SIG-M5 treated with dmso at 0.1 percent for 504 hours (cell line): ENCODE data around the gene CKAP2L.
"Not testable (repeated sequence)": the region's sequence is repeated elsewhere in the genome, so short reads cannot be mapped to it uniquely, and the experiment has no call there.

Source experiments
- DNase-seq: peaks from one replicate; lab custom pipeline; 2025; ENCODE audit not compliant: unreplicated experiment; lab: John Stamatoyannopoulos, UW

CKAP2L gene

GRCh38 chr2:112712465-112712864 is 51.9 kb downstream of the CKAP2L start:
- DNase-seq = no peak

- DNase-seq = no peak
These were observed 53.3 kb downstream of the CKAP2L start for GRCh38 chr2:112710956-112711750.

DNA sequence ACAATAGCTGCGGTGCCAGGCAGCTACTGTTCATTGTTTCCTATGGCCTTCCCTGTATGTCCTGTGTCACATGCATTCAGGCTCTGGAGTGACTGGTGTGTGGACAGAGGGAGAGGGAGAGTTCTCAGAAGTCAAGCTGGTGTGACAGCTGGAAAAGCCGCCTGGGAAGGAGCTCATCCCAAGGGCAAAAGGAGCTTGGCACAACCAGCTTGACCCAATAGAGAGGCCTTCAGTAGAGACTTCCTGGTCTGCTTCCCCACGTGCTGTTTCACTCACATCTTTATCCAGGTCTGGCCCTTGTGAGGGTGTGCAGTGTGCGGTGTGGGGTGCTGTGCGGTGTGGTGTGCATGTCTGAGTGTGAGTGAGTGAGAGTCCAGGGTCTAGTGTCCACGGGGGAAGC is 54.7 kb downstream of the CKAP2L start:
- no peak for DNase-seq

GRCh38 chr2:112708968-112709367 is 55.4 kb downstream of the CKAP2L start:
- DNase-seq = no peak

DNA sequence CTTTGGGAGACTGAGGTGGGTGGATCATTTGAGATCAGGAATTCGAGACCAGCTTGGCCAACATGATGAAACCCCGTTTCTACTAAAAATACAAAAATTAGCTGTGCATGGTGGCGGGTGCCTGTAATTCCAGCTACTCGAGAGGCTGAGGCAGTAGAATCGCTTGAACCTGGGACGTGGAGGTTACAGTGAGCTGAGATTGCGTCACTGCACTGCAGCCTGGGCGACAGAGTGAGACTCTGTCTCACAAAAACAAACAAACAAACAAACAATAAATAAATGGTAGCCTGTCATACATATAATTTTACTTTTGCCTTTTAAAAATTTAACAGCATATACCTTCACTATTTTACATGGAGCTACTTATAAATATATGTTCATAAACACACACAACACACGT is 57.5 kb downstream of the CKAP2L start:
- DNase-seq = not testable (repeated sequence)

GRCh38 chr2:112706170-112706664 is 58.2 kb downstream of the CKAP2L start:
- peak; percentile 86 for DNase-seq

GRCh38 chr2:112705575-112705974 is 58.8 kb downstream of the CKAP2L start:
- DNase-seq = no peak

DNA sequence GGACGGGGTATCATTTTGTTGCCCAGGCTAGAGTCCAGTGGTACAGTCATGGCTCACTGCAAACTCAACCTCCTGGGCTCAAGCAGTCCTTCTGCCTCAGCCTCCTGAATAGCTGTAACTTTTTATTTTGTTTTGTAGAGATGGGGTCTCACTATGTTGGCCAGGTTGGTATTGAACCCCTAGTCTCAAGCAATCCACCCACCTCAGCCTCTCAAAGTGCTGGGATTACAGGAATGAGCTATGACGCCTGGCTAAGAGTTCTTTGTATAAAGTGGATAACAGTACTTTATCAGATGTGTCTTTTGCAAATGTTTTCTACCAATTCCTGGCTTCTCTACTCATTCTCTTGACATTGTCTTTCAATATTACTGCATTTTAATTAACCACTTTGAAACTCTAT is 60.7 kb downstream of the CKAP2L start:
- DNase-seq = no peak

GRCh38 chr2:112701052-112701451 is 63.4 kb downstream of the CKAP2L start:
- peak; percentile 35 for DNase-seq

DNA sequence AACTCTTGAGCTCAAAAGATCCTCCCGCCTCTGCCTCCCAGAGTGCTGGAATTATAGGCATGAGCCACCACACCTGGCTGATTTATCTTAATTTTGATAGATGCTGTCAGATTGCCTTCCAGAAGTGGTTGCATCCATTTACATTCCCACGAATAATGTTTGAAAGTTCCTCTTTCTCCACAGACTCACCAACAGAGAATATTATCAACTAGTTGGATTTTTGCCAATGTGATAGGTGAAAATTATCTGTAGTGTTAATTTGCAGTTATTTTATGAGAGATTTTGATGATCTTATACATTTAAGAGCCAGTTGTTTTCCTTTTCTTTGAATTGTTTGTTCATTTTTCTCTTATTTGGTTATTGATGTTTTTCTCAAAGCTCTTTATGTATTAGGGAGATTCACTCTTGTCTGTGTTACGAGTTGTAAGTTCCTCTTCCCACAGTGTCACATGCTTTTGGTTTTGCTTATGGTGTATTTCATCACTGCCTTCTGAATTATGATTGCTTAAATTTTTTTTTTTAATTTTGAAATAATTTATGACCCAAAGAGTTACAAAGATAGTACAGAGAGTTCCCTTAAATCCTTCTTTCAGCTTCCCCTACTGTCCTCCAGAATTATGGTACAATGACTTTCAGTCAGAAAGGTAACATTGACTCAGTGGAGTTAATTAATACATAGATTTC is 64.3 kb downstream of the CKAP2L start:
- peak; percentile 90 for DNase-seq

GRCh38 chr2:112698834-112699515 is 65.4 kb downstream of the CKAP2L start:
- DNase-seq = peak; percentile 29

DNA sequence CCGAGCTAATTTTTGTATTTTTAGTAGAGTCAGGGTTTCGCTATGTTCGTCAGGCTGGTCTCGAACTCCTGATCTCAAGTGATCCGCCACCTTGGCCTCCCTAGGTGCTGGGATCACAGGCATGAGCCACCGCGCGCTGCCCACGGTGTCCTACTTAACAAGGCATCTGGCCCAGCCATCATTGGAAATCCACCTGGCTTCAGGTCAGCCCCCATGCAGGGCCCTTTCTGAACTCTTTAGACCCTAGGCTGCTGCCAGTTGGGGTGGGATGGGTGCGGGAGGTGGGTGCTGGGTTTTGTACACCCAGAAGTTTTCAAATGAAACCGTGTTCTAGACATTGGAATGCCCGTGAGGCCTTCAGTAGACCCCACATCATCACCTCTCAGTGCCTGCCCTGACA is 70.2 kb downstream of the CKAP2L start:
- no peak for DNase-seq

- DNase-seq = no peak
These were observed 70.8 kb downstream of the CKAP2L start for GRCh38 chr2:112693596-112693995.

GRCh38 chr2:112692918-112693317 is 71.5 kb downstream of the CKAP2L start:
- DNase-seq = no peak

GRCh38 chr2:112692495-112692911 is 71.9 kb downstream of the CKAP2L start:
- DNase-seq = peak; percentile 95

DNA sequence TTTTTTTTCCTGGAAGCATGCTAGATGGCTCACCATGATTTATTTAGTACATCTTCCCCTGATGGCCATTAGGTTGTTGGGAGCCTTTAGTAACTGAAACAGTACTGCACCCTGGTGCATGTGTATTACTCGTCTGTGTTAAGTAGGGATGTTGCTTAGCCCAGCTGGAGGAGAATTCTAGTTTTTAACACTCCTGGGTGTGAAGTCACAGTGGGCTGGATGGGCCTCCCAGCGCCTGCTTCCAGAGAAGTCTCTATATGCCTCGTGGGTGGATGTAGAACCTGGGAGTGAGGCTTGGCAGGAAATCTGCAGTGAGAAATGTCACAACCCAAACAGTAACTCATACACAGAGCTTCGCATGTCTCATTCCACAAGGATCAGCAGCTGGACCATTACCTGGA is 72.5 kb downstream of the CKAP2L start:
- no peak for DNase-seq

DNA sequence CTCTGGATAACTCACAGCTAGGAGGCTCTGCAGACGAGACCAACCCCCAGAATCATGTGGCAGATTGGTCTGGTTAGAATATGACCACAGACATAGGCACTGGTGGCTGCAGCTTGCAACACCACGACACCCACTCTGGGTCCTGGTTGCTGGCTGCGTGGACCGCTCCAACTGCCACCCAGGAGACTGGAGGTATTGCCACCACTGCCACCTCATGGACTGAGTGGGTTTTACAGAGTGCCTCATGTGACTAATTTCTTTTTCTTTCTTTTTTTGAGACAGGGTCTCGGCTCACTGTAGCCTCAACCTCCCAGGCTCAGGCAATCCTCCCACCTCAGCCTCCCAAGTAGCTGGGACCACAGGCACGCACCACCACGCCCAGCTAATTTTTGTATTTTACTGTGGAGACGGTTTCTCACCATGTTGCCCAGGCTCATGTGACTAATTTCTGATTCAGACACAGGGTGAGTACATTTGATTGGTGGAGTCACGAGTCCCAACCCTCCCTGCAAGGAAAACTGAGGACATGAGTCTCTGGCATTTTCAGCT is 73.5 kb downstream of the CKAP2L start:
- DNase-seq = peak; percentile 82

DNA sequence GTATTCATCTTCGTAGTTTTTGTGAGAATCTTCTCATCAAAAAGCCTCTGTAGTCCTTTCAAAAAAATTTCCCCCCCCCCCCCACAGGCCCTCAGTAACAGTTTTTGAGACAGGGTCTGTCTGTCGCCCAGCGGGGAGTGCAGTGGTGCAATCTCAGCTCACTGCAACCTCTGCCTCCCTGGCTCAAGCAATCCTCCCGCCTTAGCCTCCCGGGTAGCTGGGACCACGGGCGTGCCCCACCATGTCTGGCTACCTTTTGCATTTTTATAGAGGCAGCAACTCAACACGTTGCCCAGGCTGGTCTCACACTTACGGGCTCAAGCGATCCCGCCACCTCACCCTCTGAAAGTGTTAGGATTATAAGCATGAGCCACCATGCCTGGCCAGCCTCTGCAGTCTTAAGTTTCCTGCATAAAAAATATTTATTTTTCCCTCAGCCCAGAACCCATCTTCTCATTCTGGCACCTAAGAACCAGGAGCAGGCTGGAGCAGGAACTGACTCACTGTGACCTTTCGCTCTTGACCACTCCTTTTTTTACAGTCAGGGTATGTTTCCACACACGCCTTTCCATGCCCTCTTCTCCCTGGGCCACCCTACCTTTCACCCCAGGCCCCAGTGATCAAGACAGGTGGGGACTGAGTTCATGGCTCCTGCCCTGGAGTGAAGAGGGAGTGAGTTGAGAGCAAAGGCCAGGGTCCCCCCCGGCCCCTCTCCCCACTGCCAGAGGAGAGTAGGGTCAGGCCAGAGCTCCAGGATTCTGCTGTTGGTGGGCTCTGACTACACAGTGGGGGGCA is 76.1 kb downstream of the CKAP2L start:
- DNase-seq = no peak

- DNase-seq = no peak
These were observed 76.9 kb downstream of the CKAP2L start for GRCh38 chr2:112687522-112687921.
